Chondrocyte (in vitro differentiated cells): Measurements from ENCODE around the gene SEMA5A. TPM values are rescaled to one million over a fixed set of nuclear protein-coding genes. Genes with fewer than 3 reads are reported as not detected.
A peak's percentile ranks its signal among the peaks of the same experiment; 100 is the strongest.

Experiments
- DNase-seq: peaks from one replicate; pipeline ENCODE4 v3.0.0; 2021; ENCODE audit warnings: mixed read lengths, low spot score
- H3K27ac Mint-ChIP-seq: one replicate; pipeline ENCODE4 v1.8.0; 2021; ENCODE audit warnings: mild to moderate bottlenecking, moderate library complexity, mixed read lengths; ENCODE audit not compliant: unreplicated experiment
- H3K27me3 Mint-ChIP-seq: 2 replicates; pipeline ENCODE4 v1.8.0; 2021; ENCODE audit warnings: low read depth, mixed read lengths
- H3K36me3 Mint-ChIP-seq: 2 replicates; pipeline ENCODE4 v1.8.0; 2021; ENCODE audit warnings: low read depth, mixed read lengths
- H3K4me1 Mint-ChIP-seq: 2 replicates; pipeline ENCODE4 v1.8.0; 2021; ENCODE audit warnings: low read depth, mild to moderate bottlenecking, mixed read lengths
- H3K4me3 Mint-ChIP-seq: one replicate; pipeline ENCODE4 v1.8.0; 2021; ENCODE audit warnings: mild to moderate bottlenecking, moderate library complexity, mixed read lengths; ENCODE audit not compliant: unreplicated experiment
- H3K9me3 Mint-ChIP-seq: 2 replicates; pipeline ENCODE4 v1.8.0; 2021; ENCODE audit warnings: low read depth, mixed read lengths
- total RNA-seq: library from RNA; stranded (reverse); gene quantifications from 3 replicates; pipeline ENCODE4 v1.2.1, GENCODE V29; 2021
- TF ChIP-seq, protein P1 (sequence below): fragments of 200-600 bp; sonication (generic); IDR thresholded peaks from 2 replicates; pipeline ENCODE4 v1.5.0; 2021; ENCODE audit warnings: antibody characterized with exemption, mild to moderate bottlenecking, moderate library complexity

Gene SEMA5A
- total RNA-seq, 1 donor from 2014 or later: 249 TPM

DNA sequence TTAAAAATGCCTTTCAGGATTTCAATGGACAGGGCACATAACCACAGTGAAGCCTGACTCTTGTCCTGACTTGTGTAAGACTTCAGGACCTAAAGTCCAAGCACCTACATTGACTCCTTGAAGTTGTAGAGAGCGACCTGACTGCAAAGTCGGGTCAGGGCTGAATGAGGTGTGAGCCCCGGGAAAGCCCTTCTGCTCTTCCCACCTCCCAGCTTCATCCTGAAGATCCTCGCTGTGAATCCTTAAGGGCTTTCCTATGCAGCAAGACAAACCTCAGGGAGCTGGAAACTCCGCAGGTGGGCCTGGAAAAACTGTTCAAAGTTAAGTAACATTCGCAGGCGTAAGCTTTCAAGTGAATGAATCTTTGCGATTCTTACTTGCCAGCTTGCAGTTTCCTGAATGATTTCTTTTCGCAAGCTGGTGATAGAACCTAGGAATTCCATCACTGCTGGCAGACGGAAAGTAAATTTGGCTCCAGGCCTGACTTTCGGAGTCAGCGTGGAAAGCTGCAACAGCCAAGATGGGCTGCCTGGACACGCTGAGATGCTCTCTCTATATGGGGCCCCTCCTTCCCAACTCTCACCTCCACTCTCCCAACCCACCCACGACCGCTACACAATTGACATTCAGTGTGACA lies 10.9 kb downstream of the SEMA5A start:
- peaks cover 10% of the 10 kb centered on the region for H3K36me3 Mint-ChIP-seq
- TF ChIP-seq, protein P1, sequence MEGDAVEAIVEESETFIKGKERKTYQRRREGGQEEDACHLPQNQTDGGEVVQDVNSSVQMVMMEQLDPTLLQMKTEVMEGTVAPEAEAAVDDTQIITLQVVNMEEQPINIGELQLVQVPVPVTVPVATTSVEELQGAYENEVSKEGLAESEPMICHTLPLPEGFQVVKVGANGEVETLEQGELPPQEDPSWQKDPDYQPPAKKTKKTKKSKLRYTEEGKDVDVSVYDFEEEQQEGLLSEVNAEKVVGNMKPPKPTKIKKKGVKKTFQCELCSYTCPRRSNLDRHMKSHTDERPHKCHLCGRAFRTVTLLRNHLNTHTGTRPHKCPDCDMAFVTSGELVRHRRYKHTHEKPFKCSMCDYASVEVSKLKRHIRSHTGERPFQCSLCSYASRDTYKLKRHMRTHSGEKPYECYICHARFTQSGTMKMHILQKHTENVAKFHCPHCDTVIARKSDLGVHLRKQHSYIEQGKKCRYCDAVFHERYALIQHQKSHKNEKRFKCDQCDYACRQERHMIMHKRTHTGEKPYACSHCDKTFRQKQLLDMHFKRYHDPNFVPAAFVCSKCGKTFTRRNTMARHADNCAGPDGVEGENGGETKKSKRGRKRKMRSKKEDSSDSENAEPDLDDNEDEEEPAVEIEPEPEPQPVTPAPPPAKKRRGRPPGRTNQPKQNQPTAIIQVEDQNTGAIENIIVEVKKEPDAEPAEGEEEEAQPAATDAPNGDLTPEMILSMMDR: no peak
- no peaks in the 10 kb centered on the region for H3K9me3 Mint-ChIP-seq
- H3K27ac Mint-ChIP-seq: peak overlapping the region; percentile 95
- no peaks in the 10 kb centered on the region for H3K27me3 Mint-ChIP-seq
- no peak overlapping the region for H3K4me3 Mint-ChIP-seq
- DNase-seq: no peak
- H3K4me1 Mint-ChIP-seq: peaks cover 81% of the 10 kb centered on the region

DNA sequence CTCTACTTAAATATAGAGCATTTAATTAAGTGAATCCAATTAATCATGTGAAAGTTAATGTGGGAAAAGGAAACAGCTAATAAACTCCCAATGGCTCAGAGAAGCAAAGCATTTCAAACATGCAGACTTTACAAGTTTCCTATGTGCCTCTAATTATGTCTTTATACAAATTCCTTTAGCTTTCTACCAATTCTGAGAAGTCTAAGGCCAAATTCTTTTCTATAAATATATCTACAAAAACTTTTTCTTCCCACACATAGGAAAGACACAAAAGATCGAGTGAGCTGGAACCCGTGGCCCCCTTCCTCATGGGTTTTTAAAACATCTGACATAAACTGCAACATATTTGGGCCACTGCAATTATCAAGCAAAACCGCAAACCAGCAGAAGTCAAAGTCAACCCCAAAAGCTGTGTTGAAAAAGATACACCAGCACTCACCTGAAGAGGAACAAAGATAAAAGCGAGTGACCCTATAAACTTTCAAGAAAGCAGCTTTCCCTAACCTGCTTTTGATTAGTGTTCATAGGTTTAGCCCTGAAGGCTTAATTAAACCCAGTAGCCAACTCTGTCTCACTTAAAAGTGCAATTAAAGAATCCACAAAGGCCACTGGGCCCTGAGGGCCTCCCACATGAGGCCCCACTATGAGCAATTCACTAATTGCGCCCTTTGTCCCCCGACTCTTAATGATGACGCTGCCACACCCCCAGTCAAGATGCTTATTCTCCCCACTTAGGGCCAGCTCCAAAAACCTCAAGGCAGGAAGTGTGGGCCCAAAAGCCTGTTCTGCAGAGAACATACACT lies 12.1 kb downstream of the SEMA5A start:
- H3K27me3 Mint-ChIP-seq: no peaks in the 10 kb centered on the region
- H3K4me1 Mint-ChIP-seq: peaks cover 73% of the 10 kb centered on the region
- no peaks in the 10 kb centered on the region for H3K9me3 Mint-ChIP-seq
- H3K36me3 Mint-ChIP-seq: peaks cover 10% of the 10 kb centered on the region
- peak overlapping the region; percentile 95 for H3K27ac Mint-ChIP-seq
- H3K4me3 Mint-ChIP-seq: peak overlapping the region; percentile 41
- TF ChIP-seq, protein P1: no peak
- no peak for DNase-seq

DNA sequence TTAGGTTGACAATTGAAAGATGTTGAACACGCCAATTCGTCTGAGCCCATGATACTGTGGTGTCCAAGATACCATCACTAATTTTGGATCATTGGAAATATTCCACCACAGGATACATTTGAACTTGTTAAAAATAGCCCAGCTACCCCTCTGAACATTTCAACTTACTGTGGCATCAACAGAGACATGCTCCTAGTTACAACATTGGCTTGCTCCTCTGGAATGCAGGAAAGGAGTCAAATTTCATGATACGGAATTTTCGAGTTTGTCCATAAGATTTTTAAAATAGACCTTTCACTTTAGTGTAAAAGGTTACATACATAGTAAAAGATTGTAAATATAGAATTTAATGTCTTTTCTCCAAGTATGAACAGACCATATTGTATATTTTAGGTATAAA lies 12.8 kb downstream of the SEMA5A start:
- peak overlapping the region; percentile 37 for H3K4me3 Mint-ChIP-seq
- peaks cover 12% of the 10 kb centered on the region for H3K36me3 Mint-ChIP-seq
- H3K4me1 Mint-ChIP-seq: peaks cover 67% of the 10 kb centered on the region
- TF ChIP-seq, protein P1: no peak
- no peak for DNase-seq
- H3K9me3 Mint-ChIP-seq: no peaks in the 10 kb centered on the region
- peak overlapping the region; percentile 95 for H3K27ac Mint-ChIP-seq
- H3K27me3 Mint-ChIP-seq: no peaks in the 10 kb centered on the region

DNA sequence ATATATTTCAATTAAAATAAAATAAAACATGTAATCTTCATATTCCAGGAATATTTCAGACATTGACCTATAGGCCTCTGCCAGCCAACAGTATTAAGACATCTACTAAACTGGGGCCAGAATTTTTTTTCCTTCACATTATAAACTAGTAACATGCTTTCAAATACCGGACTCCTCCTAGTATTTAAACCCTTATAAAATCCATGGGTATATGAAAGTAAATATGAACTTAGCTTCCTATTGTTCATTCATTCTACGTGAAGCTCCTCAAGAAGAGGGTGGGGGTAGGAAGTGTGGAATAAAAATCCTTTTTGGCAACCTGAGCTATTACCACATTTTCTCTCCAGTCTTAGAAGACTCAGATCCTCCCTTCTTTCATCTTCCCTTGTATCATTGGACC lies 16.4 kb downstream of the SEMA5A start:
- no peak for DNase-seq
- peaks cover 14% of the 10 kb centered on the region for H3K36me3 Mint-ChIP-seq
- H3K9me3 Mint-ChIP-seq: no peaks in the 10 kb centered on the region
- H3K4me3 Mint-ChIP-seq: no peak overlapping the region
- H3K27me3 Mint-ChIP-seq: no peaks in the 10 kb centered on the region
- H3K27ac Mint-ChIP-seq: no peak overlapping the region
- peaks cover 42% of the 10 kb centered on the region for H3K4me1 Mint-ChIP-seq
- TF ChIP-seq, protein P1: no peak

DNA sequence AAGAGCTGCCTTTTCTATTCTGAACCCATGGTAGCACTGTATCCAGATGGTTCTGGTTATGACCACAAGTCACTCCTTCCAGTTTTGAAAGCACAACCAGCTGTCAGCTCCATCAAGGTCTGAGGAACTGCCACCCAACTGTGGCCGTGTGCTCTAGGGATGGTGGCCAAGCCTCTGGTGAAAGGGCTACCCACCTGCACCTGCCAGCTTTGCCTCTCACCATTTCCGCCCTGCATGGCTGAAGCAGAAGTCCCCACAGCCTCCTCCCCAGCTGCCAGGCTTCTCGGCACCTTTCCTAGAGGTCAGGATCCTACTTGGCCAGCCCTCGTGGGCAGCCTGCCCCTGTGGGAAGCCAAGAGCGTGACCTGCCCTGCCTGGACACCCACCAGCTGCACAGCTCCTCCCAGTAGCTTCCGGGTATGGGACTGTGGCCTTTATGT lies 16.8 kb downstream of the SEMA5A start:
- H3K4me3 Mint-ChIP-seq: no peak overlapping the region
- peaks cover 13% of the 10 kb centered on the region for H3K36me3 Mint-ChIP-seq
- no peak for DNase-seq
- H3K4me1 Mint-ChIP-seq: peaks cover 41% of the 10 kb centered on the region
- TF ChIP-seq, protein P1: no peak
- no peaks in the 10 kb centered on the region for H3K27me3 Mint-ChIP-seq
- no peak overlapping the region for H3K27ac Mint-ChIP-seq
- H3K9me3 Mint-ChIP-seq: no peaks in the 10 kb centered on the region
